BLaER1 treated with 17β-estradiol and CSF1 and Interleukin-3, amounts not matched to agents 10 nM and 100 nM (cell line): ENCODE measurements around the gene MRPL55.
A peak's percentile ranks its signal among the peaks of the same experiment; 100 is the strongest.

Source experiments
- H3K27ac ChIP-seq, 11 experiments: shearing (Covaris generic); formaldehyde crosslinking; 2 replicates each; pipeline ENCODE4 v1.8.1; 2022
- H3K27me3 ChIP-seq, 11 experiments: shearing (Covaris generic); formaldehyde crosslinking; 2 replicates each; pipeline ENCODE4 v1.8.1; 2022
- H3K36me3 ChIP-seq, 11 experiments: shearing (Covaris generic); formaldehyde crosslinking; 2 replicates each; pipeline ENCODE4 v1.8.1; 2022
- H3K4me1 ChIP-seq, 10 experiments: shearing (Covaris generic); formaldehyde crosslinking; 2 replicates each; pipeline ENCODE4 v1.8.1; 2022
- H3K4me2 ChIP-seq, 11 experiments: shearing (Covaris generic); formaldehyde crosslinking; 2 replicates each; pipeline ENCODE4 v1.8.1; 2022
- H3K4me3 ChIP-seq, 10 experiments: shearing (Covaris generic); formaldehyde crosslinking; 2 replicates each; pipeline ENCODE4 v1.8.1; 2022
- H3K9ac ChIP-seq, 11 experiments: shearing (Covaris generic); formaldehyde crosslinking; 2 replicates each; pipeline ENCODE4 v1.8.1; 2022
- H3K9me3 ChIP-seq, 11 experiments: shearing (Covaris generic); formaldehyde crosslinking; replicated peaks in 1 of 11; 2 replicates each; pipeline ENCODE4 v1.8.1; 2022
- H4K20me1 ChIP-seq, 11 experiments: shearing (Covaris generic); formaldehyde crosslinking; 2 replicates each; pipeline ENCODE4 v1.8.1; 2022
- Cebpa-rat ChIP-seq, 11 experiments: shearing (Covaris generic); IDR thresholded peaks; 2 replicates each; pipeline ENCODE4 v1.8.1; 2022

MRPL55 gene

DNA sequence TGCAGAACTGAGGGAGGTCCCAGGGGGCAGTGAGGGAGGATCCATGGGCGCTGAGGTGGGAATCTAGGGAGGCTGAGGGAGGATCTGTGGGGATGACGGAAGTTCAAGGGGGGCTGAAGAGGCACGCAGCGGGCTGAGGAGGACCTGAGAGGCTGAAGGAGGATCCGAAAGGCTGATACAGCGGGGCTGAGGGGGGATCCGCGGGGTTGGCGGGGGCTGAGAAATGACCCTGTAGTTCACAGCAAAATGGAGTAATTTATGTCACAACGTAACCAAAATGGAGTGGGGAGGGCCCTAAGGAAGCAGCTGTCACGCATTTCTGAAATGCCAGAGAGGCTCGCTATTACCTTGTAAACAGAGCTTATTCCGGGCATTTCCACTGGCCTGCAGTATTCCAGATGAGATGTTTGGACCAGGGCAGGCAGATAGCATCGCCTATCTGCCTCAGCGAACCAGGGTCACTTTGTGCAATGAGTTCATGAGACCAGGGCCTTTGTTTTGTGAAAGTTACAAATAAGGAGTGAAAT lies 926 bp upstream of the MRPL55 start:
- peak overlapping the region; percentile 78 to 100 (median 92) for H3K4me2 ChIP-seq
- no peak for TF ChIP-seq Cebpa-rat (IDR thresholded peaks at IDR 0.05)
- peaks cover 21 to 27% (median 24%) of the 10 kb centered on the region in 10 experiments for H3K4me1 ChIP-seq
- peak overlapping the region; percentile 88 to 100 (median 98) for H3K4me3 ChIP-seq
- H3K36me3 ChIP-seq: peaks cover 21 to 30% (median 26%) of the 10 kb centered on the region in 11 experiments
- H3K9ac ChIP-seq: peak overlapping the region; percentile 84 to 95 (median 91)
- H4K20me1 ChIP-seq: peaks cover 0 to 19% (median 0%) of the 10 kb centered on the region in 11 experiments; a peak in 4 of 22 replicates
- H3K27me3 ChIP-seq: no peaks in the 10 kb centered on the region
- no peaks in the 10 kb centered on the region for H3K9me3 ChIP-seq
- H3K27ac ChIP-seq: peak overlapping the region; percentile 56 to 93 (median 83)

DNA sequence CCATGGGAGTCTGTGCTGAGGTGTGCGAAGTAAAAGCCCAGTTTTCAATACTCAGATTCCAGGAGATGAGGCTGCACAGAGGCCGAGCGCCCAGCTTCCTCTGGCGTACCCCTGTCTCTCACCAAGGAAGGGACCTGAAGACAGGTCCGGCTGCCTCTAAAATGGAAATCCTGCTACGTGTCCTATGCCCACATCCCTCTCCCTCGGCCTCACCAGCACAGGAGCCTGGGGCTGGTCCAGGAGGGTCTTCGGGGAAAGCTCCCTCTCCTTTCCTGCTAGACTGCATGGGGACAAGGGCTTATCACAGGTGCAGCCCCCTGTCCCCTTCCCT lies 392 bp downstream of the MRPL55 start:
- Histone ChIP-seq H3K9me3 (no peaks in the 10 kb centered on the region), H3K36me3 (peaks cover 21 to 34% (median 26%) of the 10 kb centered on the region in 11 experiments), H3K27me3 (no peaks in the 10 kb centered on the region), H3K4me2 (peak overlapping the region; percentile 94 to 100 (median 98)), H3K4me1 (peaks cover 30 to 39% (median 33%) of the 10 kb centered on the region in 10 experiments), H3K4me3 (peak overlapping the region; percentile 88 to 100 (median 98)), H3K27ac (peak overlapping the region; percentile 49 to 86 (median 81); a peak in 21 of 22 replicates), H4K20me1 (peaks cover 0 to 19% (median 0%) of the 10 kb centered on the region in 11 experiments; a peak in 4 of 22 replicates), H3K9ac (peak overlapping the region; percentile 84 to 95 (median 91))
- TF ChIP-seq Cebpa-rat (IDR thresholded peaks at IDR 0.05): no peak

GRCh38 chr1:228108055-228108690 lies 926 bp downstream of the MRPL55 start:
- peak overlapping the region; percentile 94 to 100 (median 98) for H3K4me2 ChIP-seq
- peaks cover 21 to 34% (median 26%) of the 10 kb centered on the region in 11 experiments for H3K36me3 ChIP-seq
- H3K9me3 ChIP-seq: no peaks in the 10 kb centered on the region
- peak overlapping the region; percentile 88 to 100 (median 98) for H3K4me3 ChIP-seq
- H3K4me1 ChIP-seq: peaks cover 33 to 42% (median 37%) of the 10 kb centered on the region in 10 experiments
- peaks cover 0 to 19% (median 0%) of the 10 kb centered on the region in 11 experiments; a peak in 4 of 22 replicates for H4K20me1 ChIP-seq
- peak overlapping the region; percentile 84 to 95 (median 91) for H3K9ac ChIP-seq
- H3K27me3 ChIP-seq: no peaks in the 10 kb centered on the region
- no peak for TF ChIP-seq Cebpa-rat (IDR thresholded peaks at IDR 0.05)
- H3K27ac ChIP-seq: peak overlapping the region; percentile 49 to 86 (median 81); a peak in 20 of 22 replicates

GRCh38 chr1:228107636-228108035 lies 1.5 kb downstream of the MRPL55 start:
- H3K4me3 ChIP-seq: peak overlapping the region in 9 of 10 experiments; percentile 88 to 100 (median 98); a peak in 13 of 20 replicates
- no peak for TF ChIP-seq Cebpa-rat (IDR thresholded peaks at IDR 0.05)
- H3K36me3 ChIP-seq: peaks cover 21 to 34% (median 26%) of the 10 kb centered on the region in 11 experiments
- H3K27ac ChIP-seq: no peak overlapping the region; a peak in 1 of 22 replicates
- no peaks in the 10 kb centered on the region for H3K9me3 ChIP-seq
- H3K4me1 ChIP-seq: peaks cover 33 to 42% (median 37%) of the 10 kb centered on the region in 10 experiments
- H3K4me2 ChIP-seq: peak overlapping the region; percentile 94 to 100 (median 98)
- peaks cover 0 to 19% (median 0%) of the 10 kb centered on the region in 11 experiments; a peak in 4 of 22 replicates for H4K20me1 ChIP-seq
- peak overlapping the region in 10 of 11 experiments; percentile 84 to 95 (median 91); a peak in 16 of 22 replicates for H3K9ac ChIP-seq
- no peaks in the 10 kb centered on the region for H3K27me3 ChIP-seq

GRCh38 chr1:228106800-228107054 lies 2.4 kb downstream of the MRPL55 start:
- H3K27me3 ChIP-seq: no peaks in the 10 kb centered on the region
- no peak overlapping the region for H3K4me3 ChIP-seq
- no peaks in the 10 kb centered on the region for H3K9me3 ChIP-seq
- H3K27ac ChIP-seq: no peak overlapping the region
- H3K9ac ChIP-seq: peak overlapping the region in 2 of 11 experiments; percentile 8 to 29; a peak in 1 of 22 replicates
- no peak for TF ChIP-seq Cebpa-rat (IDR thresholded peaks at IDR 0.05)
- peaks cover 21 to 34% (median 26%) of the 10 kb centered on the region in 11 experiments for H3K36me3 ChIP-seq
- peaks cover 35 to 46% (median 40%) of the 10 kb centered on the region in 10 experiments for H3K4me1 ChIP-seq
- no peak overlapping the region for H3K4me2 ChIP-seq
- H4K20me1 ChIP-seq: peaks cover 3 to 28% (median 8%) of the 10 kb centered on the region in 11 experiments; a peak in 21 of 22 replicates

- H3K9ac ChIP-seq: peak overlapping the region in 2 of 11 experiments; percentile 8 to 29; a peak in 1 of 22 replicates
- H3K9me3 ChIP-seq: no peaks in the 10 kb centered on the region
- H3K27me3 ChIP-seq: no peaks in the 10 kb centered on the region
- no peak overlapping the region for H3K4me3 ChIP-seq
- no peak overlapping the region for H3K27ac ChIP-seq
- no peak overlapping the region for H3K4me2 ChIP-seq
- no peak for TF ChIP-seq Cebpa-rat (IDR thresholded peaks at IDR 0.05)
- peaks cover 40 to 51% (median 45%) of the 10 kb centered on the region in 10 experiments for H3K4me1 ChIP-seq
- peaks cover 8 to 33% (median 13%) of the 10 kb centered on the region in 11 experiments; a peak in 21 of 22 replicates for H4K20me1 ChIP-seq
- H3K36me3 ChIP-seq: peaks cover 22 to 35% (median 26%) of the 10 kb centered on the region in 11 experiments
These were observed 2.9 kb downstream of the MRPL55 start for GRCh38 chr1:228105996-228106799.

DNA sequence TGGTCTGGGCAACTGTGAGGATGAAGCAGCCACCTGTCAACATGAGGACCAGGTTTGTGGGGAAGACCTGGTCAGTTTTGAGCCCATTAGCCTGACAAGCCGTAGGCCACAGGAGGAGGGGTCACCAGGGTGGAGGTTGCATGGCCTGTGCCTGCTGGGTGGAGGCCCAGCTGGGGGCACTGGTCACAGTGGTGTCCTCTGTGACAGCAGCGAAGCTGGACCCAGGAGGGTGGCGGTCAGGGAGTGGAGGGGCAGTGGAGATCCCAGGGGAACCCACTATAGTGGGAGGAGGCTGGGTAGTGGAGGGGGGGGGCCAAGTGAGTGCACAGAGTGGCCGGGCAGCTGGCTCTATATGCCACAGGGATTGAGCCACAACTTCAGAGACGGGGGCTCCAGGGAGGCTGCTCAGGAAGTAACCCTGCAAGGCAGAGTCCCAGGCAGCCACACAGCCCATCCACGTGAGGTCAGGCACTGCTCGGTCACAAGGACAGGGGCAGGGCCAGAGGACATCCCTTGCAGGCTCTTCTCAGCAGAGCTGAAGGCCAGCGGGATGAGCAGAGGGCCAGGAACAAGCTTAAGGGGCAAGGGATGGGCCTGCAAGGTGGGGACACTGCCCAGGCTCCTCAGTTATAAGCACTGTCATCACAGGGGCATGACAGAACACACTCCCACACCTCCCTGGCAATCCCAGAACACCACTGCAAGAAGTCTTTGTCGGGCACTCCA lies 3.7 kb downstream of the MRPL55 start:
- TF ChIP-seq Cebpa-rat (IDR thresholded peaks at IDR 0.05): no peak
- no peak overlapping the region for H3K27ac ChIP-seq
- peaks cover 16 to 41% (median 21%) of the 10 kb centered on the region in 11 experiments; a peak in 21 of 22 replicates for H4K20me1 ChIP-seq
- no peaks in the 10 kb centered on the region for H3K27me3 ChIP-seq
- H3K4me1 ChIP-seq: peaks cover 41 to 57% (median 51%) of the 10 kb centered on the region in 10 experiments
- no peak overlapping the region for H3K4me3 ChIP-seq
- H3K9ac ChIP-seq: 0 out of 22 replicates have a peak overlapping the region, but pooled peaks of 1 of the 11 experiments have one; percentile 37
- peaks cover 30 to 43% (median 33%) of the 10 kb centered on the region in 11 experiments for H3K36me3 ChIP-seq
- H3K9me3 ChIP-seq: no peaks in the 10 kb centered on the region
- no peak overlapping the region for H3K4me2 ChIP-seq

DNA sequence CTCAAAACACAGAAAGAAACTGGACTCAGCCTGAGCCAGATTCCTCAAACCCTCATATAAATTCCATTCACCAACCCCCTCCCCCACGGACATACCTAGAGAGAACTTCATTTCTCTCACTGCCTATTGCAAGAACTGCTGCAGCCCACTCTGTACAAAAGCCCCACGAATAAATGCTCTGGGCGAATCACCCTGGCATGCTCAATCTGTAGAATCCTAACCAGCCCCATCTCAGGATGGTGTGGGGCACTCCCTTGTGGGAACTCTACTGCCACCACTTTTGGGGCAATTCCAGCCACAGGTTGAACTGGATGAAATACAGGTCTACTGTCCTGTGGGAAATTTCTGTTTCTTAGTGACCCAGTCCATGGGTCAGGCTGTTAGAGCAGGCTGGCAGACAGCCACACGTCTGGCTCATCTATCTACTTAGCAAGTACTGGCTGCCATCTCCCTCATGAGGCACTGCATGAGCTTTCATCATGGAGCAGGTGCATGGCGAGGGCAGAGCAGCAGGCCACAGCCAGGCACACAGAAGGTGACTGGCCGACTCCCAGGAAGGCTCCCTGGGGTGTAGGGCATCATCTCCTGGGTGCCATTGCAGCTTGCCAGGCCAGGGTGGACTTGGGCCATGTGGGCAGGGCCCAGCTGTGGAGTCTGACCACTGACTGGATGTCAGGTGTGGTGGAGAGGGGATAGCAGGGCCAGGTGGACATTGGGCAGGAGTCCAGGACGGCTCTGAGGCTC lies 4.4 kb downstream of the MRPL55 start:
- Histone ChIP-seq H3K36me3 (peaks cover 37 to 50% (median 41%) of the 10 kb centered on the region in 11 experiments), H3K27ac (no peak overlapping the region), H3K4me3 (no peak overlapping the region), H3K9ac (peak overlapping the region in 7 of 11 experiments; percentile 84 to 94 (median 87); a peak in 5 of 22 replicates), H3K4me2 (peak overlapping the region in 8 of 11 experiments; percentile 92 to 98 (median 95); a peak in 12 of 22 replicates), H3K4me1 (peaks cover 37 to 54% (median 43%) of the 10 kb centered on the region in 10 experiments), H3K9me3 (no peaks in the 10 kb centered on the region), H3K27me3 (no peaks in the 10 kb centered on the region), H4K20me1 (peaks cover 23 to 48% (median 28%) of the 10 kb centered on the region in 11 experiments)
- TF ChIP-seq Cebpa-rat (IDR thresholded peaks at IDR 0.05): no peak
